Activated T-cell treated with anti-CD3 and anti-CD28 coated beads for 4 hours (primary cell): ENCODE measurements around the gene OR6C76.

Source experiments
- DNase-seq: peaks from one replicate; pipeline ENCODE4 v3.0.0-alpha.2; 2020

OR6C76 gene

GRCh38 chr12:55470088-55470829 lies 44.2 kb downstream of the OR6C76 start, which contains the start of gene OR6C70:
TSS of gene OR6C70 (minus strand) at chr12:55470138. CDS start at chr12:55470138, 0 bp downstream.
- DNase-seq = no peak

GRCh38 chr12:55472264-55472663 lies 46.2 kb downstream of the OR6C76 start:
- no peak for DNase-seq
